B cell (primary cell): ENCODE data around the gene DMXL1. TPM values are rescaled to one million over a fixed set of nuclear protein-coding genes. Genes with fewer than 3 reads are reported as not detected.

Experiments used
- ATAC-seq: fragments of 200-7000 bp; cut with Tn5 transposase; one replicate; pipeline ENCODE4 v1.10.0; 2021; ENCODE audit warnings: low read depth, mild to moderate bottlenecking, moderate number of reproducible peaks, moderate library complexity
- CTCF ChIA-PET: fragments of 350-600 bp; sonication (Branson Sonifier 250); formaldehyde crosslinking; loops from one replicate; lab custom pipeline; 2021; ENCODE audit warnings: antibody characterized with exemption, inconsistent platforms; lab: Charles Lee
- POLR2A ChIA-PET: fragments of 350-600 bp; sonication (Branson Sonifier 250); formaldehyde crosslinking; loops from one replicate; lab custom pipeline; 2021; ENCODE audit warnings: antibody characterized with exemption; lab: Charles Lee
- DNase-seq: peaks from one replicate; pipeline ENCODE4 v3.0.0; 2013
- H2AFZ ChIP-seq: 2 replicates; pipeline ENCODE4 v1.6.1; 2012; ENCODE audit warnings: mild to moderate bottlenecking, low read depth, low read length; ENCODE audit not compliant: insufficient read depth, poor library complexity, severe bottlenecking
- H3K27ac ChIP-seq, 2 donors: 1 replicate in 1 of 2; 2 replicates in 1 of 2; pipeline ENCODE4 v1.5.1; 2012 to 2013; ENCODE audit warnings: low read length in 2 of 2, mild to moderate bottlenecking in 2 of 2, moderate library complexity in 1 of 2
- H3K27me3 ChIP-seq, 4 experiments: fragments of 200-600 bp in 1 of 4; sonication (generic) in 1 of 4; replicated peaks in 1 of 4; 1 replicate in 2 of 4; 2 replicates in 2 of 4; pipeline versions ENCODE4 v1.6.1 to v1.7.0; 2013 to 2016; ENCODE audit warnings: low read length in 3 of 4, mild to moderate bottlenecking in 2 of 4, mixed read lengths in 1 of 4, moderate library complexity in 1 of 4; ENCODE audit not compliant: insufficient read depth in 4 of 4, control insufficient read depth in 3 of 4; ENCODE audit errors: control extremely low read depth in 1 of 4
- H3K36me3 ChIP-seq, 2 experiments: replicated peaks in 1 of 2; 1 replicate in 1 of 2; 2 replicates in 1 of 2; pipeline versions ENCODE4 v1.6.1 to v1.7.1; 2013; ENCODE audit warnings: low read length in 1 of 2; ENCODE audit not compliant: insufficient read depth in 2 of 2, control insufficient read depth in 1 of 2; ENCODE audit errors: control extremely low read depth in 1 of 2, extremely low read depth in 1 of 2
- H3K4me1 ChIP-seq, 2 donors: fragments of 200-600 bp in 1 of 2; sonication (generic) in 1 of 2; 1 replicate in 1 of 2; 2 replicates in 1 of 2; pipeline versions ENCODE4 v1.5.1 to v1.6.1; 2013 to 2017; ENCODE audit warnings: low read length in 2 of 2; ENCODE audit not compliant: control insufficient read depth in 2 of 2, insufficient read depth in 2 of 2
- H3K4me2 ChIP-seq: replicated peaks from 2 replicates; pipeline ENCODE3; 2012; ENCODE audit warnings: mild to moderate bottlenecking, low read depth, low read length; ENCODE audit not compliant: poor library complexity, severe bottlenecking
- H3K4me3 ChIP-seq, 5 experiments: fragments of 200-600 bp in 1 of 5; sonication (generic) in 1 of 5; 1 replicate in 3 of 5; 2 replicates in 2 of 5; pipeline versions ENCODE4 v1.5.1 to v1.7.0; 2011 to 2016; ENCODE audit warnings: low read length in 4 of 5, mild to moderate bottlenecking in 4 of 5, low read depth in 2 of 5, control low read depth in 1 of 5, moderate library complexity in 1 of 5; ENCODE audit not compliant: insufficient read depth in 1 of 5; ENCODE audit errors: control extremely low read depth in 1 of 5, extremely low read depth in 1 of 5
- H3K79me2 ChIP-seq: fragments of 200-600 bp; sonication (generic); one replicate; pipeline ENCODE4 v1.6.0; 2016; ENCODE audit warnings: low read length; ENCODE audit not compliant: control insufficient read depth, insufficient read depth
- H3K9ac ChIP-seq: fragments of 200-600 bp; sonication (generic); 2 replicates; pipeline ENCODE4 v1.6.1; 2017; ENCODE audit warnings: mild to moderate bottlenecking, low read length, moderate library complexity
- H3K9me3 ChIP-seq, 3 donors: one replicate each; pipeline versions ENCODE4 v1.6.1 to v1.7.1; 2013; ENCODE audit warnings: low read length in 2 of 3; ENCODE audit not compliant: control insufficient read depth in 2 of 3, insufficient read depth in 1 of 3; ENCODE audit errors: control extremely low read depth in 1 of 3
- H4K20me1 ChIP-seq: 2 replicates; pipeline ENCODE4 v1.6.0; 2012; ENCODE audit warnings: mild to moderate bottlenecking, low read length; ENCODE audit not compliant: insufficient read depth, control insufficient read depth, poor library complexity, severe bottlenecking
- H3K27ac Mint-ChIP-seq: one replicate; pipeline ENCODE4 v1.8.0; 2021; ENCODE audit warnings: mixed read lengths
- H3K27me3 Mint-ChIP-seq: one replicate; pipeline ENCODE4 v1.8.0; 2021; ENCODE audit warnings: mixed read lengths
- H3K4me1 Mint-ChIP-seq: one replicate; pipeline ENCODE4 v1.8.0; 2021; ENCODE audit warnings: mixed read lengths
- H3K4me3 Mint-ChIP-seq: one replicate; pipeline ENCODE4 v1.8.0; 2021; ENCODE audit warnings: mixed read lengths
- H3K9me3 Mint-ChIP-seq: one replicate; pipeline ENCODE4 v1.8.0; 2022; ENCODE audit warnings: mixed read lengths; ENCODE audit not compliant: insufficient read depth
- EZH2 ChIP-seq: IDR thresholded peaks from 2 replicates; pipeline ENCODE4 v1.6.1; 2012; ENCODE audit warnings: borderline replicate concordance, low read depth, mild to moderate bottlenecking, moderate library complexity, low read length; ENCODE audit not compliant: insufficient read depth, poor library complexity, severe bottlenecking
- WGBS: methylation state at CpG from one replicate; pipeline ENCODE4 v1.1.5; 2013; ENCODE audit warnings: missing lambda C conversion rate; ENCODE audit not compliant: insufficient coverage; 5-methylcytosine and 5-hydroxymethylcytosine counted together
- intact Hi-C: fragments of 100-400 bp; cut with micrococcal nuclease; formaldehyde crosslinking; loops from one replicate; pipeline ENCODE4 v1.10.0; 2022
- polyA plus RNA-seq: library from polyadenylated mRNA; depleted of rRNA; stranded (reverse); fragments of >200 nt; gene quantifications from 2 replicates; pipeline ENCODE4 v1.2.3, GENCODE V29; 2012
- total RNA-seq, 2 donors: library from RNA; stranded (reverse); fragments of 120-200 nt in 1 of 2; gene quantifications; 1 replicate in 1 of 2; 2 replicates in 1 of 2; pipeline versions ENCODE4 v1.2.3 to v1.2.4, GENCODE V29; 2013 to 2022
- TF ChIP-seq, protein P1 (sequence below): fragments of 200-600 bp; IDR thresholded peaks from one replicate; pipeline ENCODE4 v1.8.0; 2022; ENCODE audit warnings: antibody characterized with exemption, mild to moderate bottlenecking

Gene DMXL1
- total and polyA plus RNA-seq, 2 donors (not counting 1 experiment from before 2014, with no cell fraction given) = 37.9 to 129 TPM

DNA sequence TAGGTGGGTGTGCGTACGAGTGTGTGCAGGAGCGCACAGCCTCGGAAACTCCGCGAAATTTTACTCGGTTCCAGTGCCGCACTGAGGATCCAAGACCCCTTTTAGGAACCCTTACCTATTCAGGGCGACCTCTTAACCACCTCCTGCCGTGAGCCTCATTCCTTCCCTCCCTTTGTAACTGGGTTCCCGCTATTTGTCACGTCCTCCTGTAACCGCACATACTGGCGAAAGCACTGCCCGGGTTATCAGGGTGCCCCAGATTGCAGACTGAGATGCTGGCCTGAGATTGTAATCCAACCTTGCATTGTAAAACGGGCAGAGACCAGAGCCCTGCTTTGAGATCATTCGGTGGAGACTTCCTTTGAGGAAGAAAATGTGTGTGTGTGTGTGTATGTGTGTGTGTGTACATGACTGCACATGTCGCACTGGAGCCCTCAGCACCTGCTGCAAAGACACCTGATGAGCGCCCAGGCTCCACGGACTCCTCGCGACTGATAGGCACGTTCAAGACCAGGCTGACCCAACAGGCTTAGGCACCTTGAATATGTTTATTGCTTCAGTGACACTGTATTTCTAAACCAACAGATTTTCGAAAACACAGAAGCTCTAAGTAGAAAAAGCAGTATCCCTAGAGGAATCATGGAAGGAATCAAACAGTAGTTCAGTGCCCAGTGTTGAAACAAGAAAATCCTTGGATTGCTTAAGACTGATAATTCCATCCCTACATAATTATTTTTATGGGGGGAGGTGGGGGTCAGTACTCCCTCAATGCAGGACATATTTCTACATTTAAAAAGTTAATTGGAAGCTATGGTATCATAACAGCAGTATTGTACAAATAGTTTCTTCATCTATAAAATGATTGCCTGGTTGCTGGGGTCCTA is 198.4 kb downstream of the DMXL1 start:
- Mint-ChIP-seq H3K27ac (peak overlapping the region; percentile 95), H3K9me3 (no peaks in the 10 kb centered on the region), H3K4me3 (peak overlapping the region; percentile 98), H3K4me1 (peaks cover 64% of the 10 kb centered on the region), H3K27me3 (no peaks in the 10 kb centered on the region)
- peak overlapping the region; percentile 83 to 91 for H3K27ac ChIP-seq
- peak; percentile 65 for DNase-seq
- CTCF ChIA-PET = interaction anchor here (0.6 to 6.8 kb wide), 14 partner anchors 21 to 281 kb away, joined by 3 to 79 read pairs (median 4); partner anchors contain the start of genes DTWD2 and TNFAIP8
- peak overlapping the region; percentile 78 for H3K4me2 ChIP-seq
- TF ChIP-seq, protein P1, sequence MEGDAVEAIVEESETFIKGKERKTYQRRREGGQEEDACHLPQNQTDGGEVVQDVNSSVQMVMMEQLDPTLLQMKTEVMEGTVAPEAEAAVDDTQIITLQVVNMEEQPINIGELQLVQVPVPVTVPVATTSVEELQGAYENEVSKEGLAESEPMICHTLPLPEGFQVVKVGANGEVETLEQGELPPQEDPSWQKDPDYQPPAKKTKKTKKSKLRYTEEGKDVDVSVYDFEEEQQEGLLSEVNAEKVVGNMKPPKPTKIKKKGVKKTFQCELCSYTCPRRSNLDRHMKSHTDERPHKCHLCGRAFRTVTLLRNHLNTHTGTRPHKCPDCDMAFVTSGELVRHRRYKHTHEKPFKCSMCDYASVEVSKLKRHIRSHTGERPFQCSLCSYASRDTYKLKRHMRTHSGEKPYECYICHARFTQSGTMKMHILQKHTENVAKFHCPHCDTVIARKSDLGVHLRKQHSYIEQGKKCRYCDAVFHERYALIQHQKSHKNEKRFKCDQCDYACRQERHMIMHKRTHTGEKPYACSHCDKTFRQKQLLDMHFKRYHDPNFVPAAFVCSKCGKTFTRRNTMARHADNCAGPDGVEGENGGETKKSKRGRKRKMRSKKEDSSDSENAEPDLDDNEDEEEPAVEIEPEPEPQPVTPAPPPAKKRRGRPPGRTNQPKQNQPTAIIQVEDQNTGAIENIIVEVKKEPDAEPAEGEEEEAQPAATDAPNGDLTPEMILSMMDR = no peak
- no peak for TF ChIP-seq EZH2
- H3K9ac ChIP-seq = peak overlapping the region; percentile 93
- H3K27me3 ChIP-seq = no peaks in the 10 kb centered on the region
- H3K4me1 ChIP-seq = peaks cover 52 to 54% of the 10 kb centered on the region in 2 donors
- no peaks in the 10 kb centered on the region for H4K20me1 ChIP-seq
- no peak for ATAC-seq
- H3K79me2 ChIP-seq = peaks cover 86% of the 10 kb centered on the region
- H3K36me3 ChIP-seq = peaks cover 0 to 7% of the 10 kb centered on the region in 2 experiments
- H3K4me3 ChIP-seq = peak overlapping the region; percentile 79 to 99 (median 98)
- H2AFZ ChIP-seq = peak overlapping the region; percentile 94
- POLR2A ChIA-PET = interaction anchor here (0.6 to 2.7 kb wide), 8 partner anchors 9 to 247 kb away, joined by 3 to 14 read pairs (median 4); partner anchors contain the start of gene TNFAIP8
- intact Hi-C loops = loop anchor here (2.0 kb wide), 1 partner anchor 87 kb away; the partner anchor contains the start of gene TNFAIP8
- no peaks in the 10 kb centered on the region for H3K9me3 ChIP-seq
- 0% methylated on average over 20 of the region's 24 CpGs for WGBS
